Effector CD8-positive, alpha-beta T cell (primary cell): Measurements from ENCODE around the gene HMG20B.
A peak's percentile ranks its signal among the peaks of the same experiment; 100 is the strongest.

ENCODE experiments used
- DNase-seq: peaks from one replicate; lab custom pipeline; 2025; lab: John Stamatoyannopoulos, UW

Gene HMG20B

GRCh38 chr19:3607303-3608078 lies 34.7 kb downstream of the HMG20B start:
- no peak for DNase-seq

GRCh38 chr19:3608079-3608641 lies 35.4 kb downstream of the HMG20B start:
- DNase-seq = no peak

GRCh38 chr19:3608750-3609322 lies 36.1 kb downstream of the HMG20B start:
- DNase-seq = no peak

- no peak for DNase-seq
These were observed 37.3 kb downstream of the HMG20B start for GRCh38 chr19:3609779-3610719.

- no peak for DNase-seq
These were observed 38.3 kb downstream of the HMG20B start for GRCh38 chr19:3610745-3611717.

- no peak for DNase-seq
These were observed 39.1 kb downstream of the HMG20B start for GRCh38 chr19:3611841-3612240.

- DNase-seq = no peak
These were observed 39.6 kb downstream of the HMG20B start for GRCh38 chr19:3612330-3612729.

- DNase-seq = no peak
These were observed 40.4 kb downstream of the HMG20B start for GRCh38 chr19:3612901-3613741.

- DNase-seq = no peak
These were observed 41.3 kb downstream of the HMG20B start for GRCh38 chr19:3613818-3614661.

- no peak for DNase-seq
These were observed 42.2 kb downstream of the HMG20B start for GRCh38 chr19:3614858-3615505.

GRCh38 chr19:3615524-3616135 lies 42.9 kb downstream of the HMG20B start:
- DNase-seq = no peak

GRCh38 chr19:3617463-3617862 lies 44.7 kb downstream of the HMG20B start:
- DNase-seq = peak; percentile 14

- peak; percentile 30 for DNase-seq
These were observed 45.5 kb downstream of the HMG20B start for GRCh38 chr19:3618144-3618810.

- no peak for DNase-seq
These were observed 46.3 kb downstream of the HMG20B start for GRCh38 chr19:3618811-3619630.

GRCh38 chr19:3619631-3620012 lies 46.9 kb downstream of the HMG20B start:
- no peak for DNase-seq

- no peak for DNase-seq
These were observed 47.5 kb downstream of the HMG20B start for GRCh38 chr19:3620145-3620816.
